ENCODE data around the gene PALS1.
"Not testable (repeated sequence)": the region's sequence is repeated elsewhere in the genome, so short reads cannot be mapped to it uniquely, and the experiment has no call there.

Gene PALS1

DNA sequence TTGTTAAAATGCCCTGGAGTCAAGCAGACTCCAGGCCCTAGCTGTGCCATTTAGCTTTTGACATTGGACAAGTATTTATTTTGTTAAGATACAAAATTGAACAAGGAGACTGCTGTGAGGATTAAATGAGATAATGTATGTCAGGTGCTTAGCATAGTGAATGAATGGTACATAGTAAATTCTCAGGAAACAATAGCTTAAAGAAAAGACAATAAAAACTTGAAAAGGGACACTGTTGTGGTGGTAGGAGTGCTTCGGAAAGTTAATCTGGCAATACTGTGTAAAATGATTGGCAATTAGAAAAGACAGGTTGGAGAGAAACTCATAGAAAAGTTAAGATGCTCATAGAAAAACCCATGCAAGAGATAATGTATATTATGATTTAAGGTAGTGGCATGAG, 19.7 kb downstream of the PALS1 start:
- no peak for DNase-seq

DNA sequence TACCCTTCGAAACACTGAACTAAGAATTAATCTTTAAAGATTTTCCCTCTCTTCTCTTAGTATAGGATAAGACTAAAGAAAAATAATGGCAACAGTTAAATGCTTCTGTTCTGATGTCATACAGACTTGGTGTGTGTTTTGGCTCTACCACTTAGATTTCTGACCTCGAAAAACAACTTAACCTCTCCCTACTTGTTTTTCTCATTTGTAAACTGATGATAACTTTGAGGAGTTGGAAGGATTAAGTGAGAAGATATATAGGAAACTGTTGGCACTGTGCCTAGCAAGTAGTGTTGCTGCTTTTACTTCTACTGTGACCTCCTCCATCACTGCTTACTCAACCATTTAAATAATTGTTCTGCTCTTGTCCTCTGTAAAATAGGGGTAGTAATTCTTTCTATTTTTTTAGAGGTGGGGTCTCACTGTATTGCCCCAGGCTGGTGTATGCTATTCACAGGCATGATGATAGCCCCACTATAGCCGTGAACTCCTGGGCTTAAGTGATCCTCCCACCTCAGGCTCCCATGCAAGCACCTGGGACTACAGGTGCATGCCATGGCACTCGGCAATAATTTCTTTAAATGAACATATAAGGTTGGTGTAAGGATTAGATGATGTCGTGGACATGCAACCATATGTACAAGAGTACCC, 22.4 kb downstream of the PALS1 start:
- DNase-seq = no peak

DNA sequence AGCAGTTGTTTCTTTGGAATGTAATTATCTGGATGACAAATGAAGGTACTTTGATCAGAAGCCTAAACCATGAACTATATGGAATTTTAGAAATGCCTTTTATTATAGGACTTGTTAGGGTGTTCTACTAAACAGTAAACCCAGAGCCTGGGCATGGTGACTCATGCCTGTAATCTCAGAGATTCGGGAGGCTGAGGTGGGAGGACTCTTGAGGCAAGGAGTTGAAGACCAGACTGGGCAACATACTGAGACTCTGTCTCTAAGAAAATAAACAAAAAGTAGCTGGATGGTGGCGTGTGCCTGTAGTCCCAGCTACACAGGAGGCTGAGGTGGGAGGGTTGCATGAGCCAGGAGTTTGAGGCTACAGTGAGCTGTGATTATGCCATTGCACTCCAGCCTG, 23.9 kb downstream of the PALS1 start:
- DNase-seq = no peak

DNA sequence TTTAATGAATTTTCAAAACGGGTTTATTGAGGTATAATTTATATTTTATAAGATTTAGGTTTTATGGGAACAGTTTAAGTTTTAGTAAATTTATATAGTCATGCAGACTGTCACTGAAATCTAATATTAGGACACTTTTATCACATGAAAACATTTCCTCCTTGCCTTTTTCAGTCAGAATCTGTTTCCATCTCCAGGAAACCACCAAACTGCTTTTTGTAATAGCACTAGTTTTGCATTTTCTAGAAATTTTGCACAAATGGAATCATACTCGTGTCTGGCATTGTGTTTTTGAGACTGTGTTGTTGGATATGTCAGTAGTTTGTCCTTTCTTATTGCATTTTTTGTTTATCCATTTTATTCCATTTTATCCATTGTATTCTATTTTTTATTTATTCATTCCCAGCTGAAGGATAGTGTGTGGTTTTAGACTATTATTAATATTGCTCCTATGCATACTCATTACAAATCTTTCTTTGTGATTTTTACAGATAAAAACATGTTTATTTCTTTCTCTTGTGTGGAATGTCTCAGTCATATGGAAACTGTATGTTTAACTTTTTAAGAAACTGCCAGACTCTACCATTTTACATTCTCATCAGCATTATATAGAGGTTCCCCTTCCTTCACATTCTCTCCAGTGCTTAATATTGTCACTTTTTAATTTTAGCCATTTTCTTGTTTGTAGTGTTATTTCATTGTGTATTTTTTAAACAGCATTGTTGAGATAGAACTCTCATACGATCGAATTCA, 26.5 kb downstream of the PALS1 start:
- DNase-seq = no peak

DNA sequence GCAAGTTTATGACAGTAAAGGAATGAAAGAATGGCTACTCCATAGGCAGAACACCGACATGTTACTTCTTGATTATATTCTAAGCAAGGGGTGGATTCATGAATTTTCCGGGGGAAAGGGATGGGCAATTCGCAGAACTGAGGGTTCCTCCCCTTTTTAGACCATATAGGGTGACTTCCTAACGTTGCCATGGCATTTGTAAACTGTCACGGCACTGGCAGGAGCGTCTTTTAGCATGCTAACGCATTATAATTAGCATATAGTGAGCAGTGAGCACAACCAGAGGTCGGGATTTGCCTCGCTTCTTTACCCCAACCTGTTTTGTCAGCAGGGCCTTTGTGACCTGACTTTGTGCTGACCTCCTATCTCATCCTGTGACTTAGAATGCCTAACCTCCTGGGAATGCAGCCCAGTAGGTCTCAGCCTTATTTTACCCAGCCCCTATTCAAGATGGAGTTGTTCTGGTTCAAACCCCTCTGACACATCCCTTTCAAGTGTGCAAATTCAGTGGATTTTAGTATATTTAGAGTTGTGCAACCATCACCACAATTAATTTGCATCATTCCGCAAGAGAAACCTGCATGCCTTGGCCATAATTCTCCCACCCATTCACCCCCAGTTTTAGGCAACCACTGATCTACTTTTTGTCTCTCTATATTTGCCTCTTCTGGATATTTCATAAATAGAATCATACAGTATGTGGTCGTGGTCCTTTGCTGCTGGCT, 27.4 kb downstream of the PALS1 start:
- no peak for DNase-seq

DNA sequence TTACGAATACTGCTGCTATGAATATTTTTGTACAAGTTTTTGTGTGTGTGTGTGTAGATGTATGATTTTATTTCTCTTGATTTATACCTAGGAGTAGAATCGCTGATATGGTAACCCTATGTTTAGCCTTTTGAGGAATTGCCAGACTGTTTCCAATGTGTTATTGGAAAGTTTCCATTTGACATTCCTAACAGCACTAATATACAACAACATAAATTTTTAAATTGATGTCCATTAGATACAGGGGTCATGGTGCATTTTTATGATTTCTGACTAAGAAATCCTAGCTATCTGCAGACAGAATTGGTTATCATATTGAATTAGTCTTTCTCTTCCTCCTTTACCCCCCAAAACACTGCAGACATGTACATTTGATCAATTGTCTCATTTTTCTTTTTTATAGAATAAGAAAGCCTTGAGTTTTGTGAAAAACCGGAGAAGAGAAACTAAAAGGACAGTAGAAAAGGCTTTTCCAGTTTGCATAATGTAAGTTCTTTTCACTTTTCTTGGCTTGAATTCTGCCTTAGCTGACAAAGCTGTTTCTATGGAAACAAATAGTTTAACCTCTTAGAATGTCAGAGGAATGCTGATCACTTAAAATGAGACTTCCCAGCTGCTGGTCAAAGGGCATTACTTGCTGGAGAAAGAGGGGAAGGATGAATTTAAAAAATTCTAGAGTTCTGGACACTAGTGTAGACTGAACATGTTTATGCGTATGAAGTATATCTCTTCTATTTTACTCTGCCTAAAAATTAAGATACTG, 28.2 kb downstream of the PALS1 start:
- no peak for DNase-seq

DNA sequence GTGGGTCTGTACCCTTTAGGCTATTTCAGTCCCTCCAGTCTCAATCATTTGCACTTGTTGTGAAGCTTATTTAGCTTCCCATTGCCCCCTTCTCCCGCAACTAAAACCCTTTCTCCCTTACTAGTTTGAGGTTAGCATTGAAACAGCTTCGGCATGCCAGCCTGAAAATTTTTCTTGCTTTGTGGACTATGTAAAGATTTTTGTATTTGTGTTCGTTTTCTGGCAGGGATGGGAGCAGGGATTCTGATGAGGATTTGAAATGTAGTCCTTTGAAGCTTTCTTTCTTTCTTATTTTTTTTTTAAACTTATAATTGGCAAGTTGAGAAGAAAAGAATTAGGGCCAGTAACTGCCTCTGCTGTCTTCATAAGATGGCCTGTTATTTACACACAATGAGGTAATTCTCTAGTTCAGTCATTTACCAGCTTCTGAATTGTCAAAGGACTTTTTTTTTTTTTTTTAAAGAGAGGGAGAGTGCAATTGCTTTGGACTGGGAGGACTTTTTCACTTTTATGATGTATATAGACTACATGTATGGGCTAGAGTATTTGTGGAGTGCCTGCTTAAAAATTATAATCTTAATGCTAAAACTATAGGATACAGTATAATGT, 29.0 kb downstream of the PALS1 start:
- DNase-seq = no peak

DNA sequence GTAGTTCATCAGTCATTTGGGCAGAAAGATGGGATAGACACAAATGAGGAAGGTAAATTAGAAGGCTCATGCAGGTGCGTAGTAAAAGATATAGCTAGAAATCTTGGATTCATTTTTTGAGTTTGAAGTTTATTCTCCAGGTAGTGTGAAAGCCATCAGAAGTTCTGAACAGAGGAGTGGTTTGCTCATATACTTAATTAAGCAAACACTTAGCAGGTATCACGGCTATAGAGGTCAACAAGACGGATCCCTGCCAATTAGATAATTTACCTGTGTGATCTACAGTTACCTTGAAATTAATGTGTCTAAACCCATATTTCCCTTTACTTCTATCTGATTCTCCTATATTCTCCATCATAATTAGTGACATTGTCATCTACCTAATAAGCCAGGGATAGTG, 29.7 kb downstream of the PALS1 start:
- no peak for DNase-seq

DNA sequence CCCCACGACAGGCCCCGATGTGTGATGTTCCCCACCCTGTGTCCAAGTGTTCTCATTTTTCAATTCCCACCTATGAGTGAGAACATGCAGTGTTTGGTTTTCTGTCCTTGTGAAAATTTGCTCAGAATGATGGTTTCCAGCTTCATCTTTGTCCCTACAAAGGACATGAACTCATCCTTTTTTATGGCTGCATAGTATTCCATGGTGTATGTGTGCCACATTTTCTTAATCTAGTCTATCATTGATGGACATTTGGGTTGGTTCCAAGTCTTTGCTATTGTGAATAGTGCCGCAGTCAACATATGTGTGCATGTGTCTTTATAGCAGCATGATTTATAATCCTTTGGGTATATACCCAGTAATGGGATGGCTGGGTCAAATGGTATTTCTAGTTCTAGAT, 32.0 kb downstream of the PALS1 start:
- not testable (repeated sequence) for DNase-seq

DNA sequence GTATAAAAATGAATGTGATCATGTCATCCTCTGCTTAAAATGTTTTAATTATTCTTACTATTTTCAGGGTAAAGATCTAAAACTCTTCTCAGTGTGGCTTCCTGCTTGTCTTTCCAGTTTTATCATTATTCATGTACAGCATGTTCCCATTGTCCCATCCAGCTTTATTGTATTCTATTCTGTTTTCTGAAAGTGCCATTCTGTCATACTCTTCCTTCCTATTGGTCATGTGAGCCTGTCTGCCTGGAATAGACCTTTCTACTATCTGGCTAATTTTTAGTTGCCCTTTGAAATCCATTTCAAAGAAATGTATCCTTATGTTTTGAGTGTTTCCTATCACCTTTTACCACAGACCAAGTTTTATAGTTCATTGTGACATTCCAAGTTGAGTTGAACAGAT, 34.9 kb downstream of the PALS1 start:
- no peak for DNase-seq

DNA sequence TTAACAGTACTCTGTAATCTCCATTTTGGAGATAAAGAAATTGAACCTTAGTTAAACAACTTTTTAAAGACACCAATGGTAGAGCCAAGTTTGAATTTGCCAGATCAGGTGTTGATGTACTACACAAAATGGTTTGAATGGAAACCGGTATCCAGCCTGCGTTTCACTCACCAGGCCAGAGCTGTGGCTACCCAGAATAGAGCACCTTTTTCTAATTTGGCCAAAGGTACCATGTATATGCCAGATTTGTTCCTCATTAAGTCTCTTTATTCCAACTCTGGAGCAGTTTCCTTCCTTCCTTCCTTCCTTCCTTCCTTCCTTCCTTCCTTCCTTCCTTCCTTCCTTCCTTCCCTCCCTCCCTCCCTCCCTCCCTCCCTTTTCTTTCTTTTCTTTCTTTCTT, 39.3 kb downstream of the PALS1 start:
- DNase-seq = no peak

DNA sequence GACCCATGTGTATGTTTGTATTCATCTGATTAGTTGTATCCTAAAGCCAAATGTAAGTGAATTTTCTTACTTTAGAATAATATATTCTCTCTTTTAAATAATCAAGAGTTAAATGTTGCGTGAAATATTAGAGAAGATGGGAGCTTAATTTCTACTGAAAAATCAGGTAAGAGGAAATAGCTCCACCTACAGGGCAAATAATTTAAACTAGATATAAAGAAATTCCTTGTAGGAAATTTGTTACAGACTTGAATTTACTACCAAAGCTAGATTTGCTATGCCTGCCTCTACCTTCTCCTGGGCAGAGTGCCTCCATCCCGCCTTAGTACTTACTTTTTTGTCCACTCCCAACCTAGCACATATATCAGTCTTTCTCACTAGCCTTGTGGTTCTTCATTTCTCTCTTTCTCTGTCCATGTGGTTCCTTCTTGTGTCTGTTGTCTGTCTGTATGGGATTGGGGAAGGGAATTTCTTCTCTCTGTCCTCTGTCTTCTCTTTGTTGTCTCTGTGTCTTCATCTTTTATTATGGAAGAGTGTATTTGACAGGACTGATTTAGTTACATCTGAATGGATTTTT, 44.7 kb downstream of the PALS1 start:
- no peak for DNase-seq

Data from DMS153 (cell line).